GM18870 (cell line): ENCODE results near the gene KRT39.

Experiments
- ATAC-seq: cut with Tn5 transposase; IDR thresholded peaks from one replicate; pipeline ENCODE4 v1.9.1; 2021; ENCODE audit warnings: moderate library complexity; ENCODE audit not compliant: unreplicated experiment

Gene KRT39

GRCh38 chr17:40981115-40981514 is 14.4 kb upstream of the KRT39 start:
- no peak for ATAC-seq

- no peak for ATAC-seq
Observed at GRCh38 chr17:40980596-40980995, 13.8 kb upstream of the KRT39 start.

- ATAC-seq, result no peak
Observed at GRCh38 chr17:40980117-40980516, 13.4 kb upstream of the KRT39 start.

- ATAC-seq, result no peak
Observed at GRCh38 chr17:40978575-40979151, 11.9 kb upstream of the KRT39 start.

GRCh38 chr17:40975516-40975915 is 8.8 kb upstream of the KRT39 start:
- no peak for ATAC-seq

- no peak for ATAC-seq
Observed at GRCh38 chr17:40974366-40974765, 7.6 kb upstream of the KRT39 start.

GRCh38 chr17:40967582-40967981 is 834 bp upstream of the KRT39 start:
- ATAC-seq, result no peak

- ATAC-seq, result no peak
Observed at GRCh38 chr17:40963838-40964237, 2.9 kb downstream of the KRT39 start.

- no peak for ATAC-seq
Observed at GRCh38 chr17:40962059-40962561, 4.6 kb downstream of the KRT39 start.

GRCh38 chr17:40961591-40961990 is 5.2 kb downstream of the KRT39 start:
- no peak for ATAC-seq

GRCh38 chr17:40960144-40960543 is 6.6 kb downstream of the KRT39 start:
- ATAC-seq, result no peak

GRCh38 chr17:40958086-40958953 is 8.4 kb downstream of the KRT39 start:
- no peak for ATAC-seq

GRCh38 chr17:40956401-40957254 is 10.1 kb downstream of the KRT39 start:
- ATAC-seq, result no peak

GRCh38 chr17:40953881-40954280 is 12.9 kb downstream of the KRT39 start:
- ATAC-seq, result no peak

GRCh38 chr17:40952661-40953060 is 14.1 kb downstream of the KRT39 start:
- no peak for ATAC-seq

- no peak for ATAC-seq
Observed at GRCh38 chr17:40952154-40952553, 14.6 kb downstream of the KRT39 start.

- no peak for ATAC-seq
Observed at GRCh38 chr17:40951011-40951622, 15.6 kb downstream of the KRT39 start.

- ATAC-seq, result no peak
Observed at GRCh38 chr17:40950176-40950575, 16.6 kb downstream of the KRT39 start.

- ATAC-seq, result no peak
Observed at GRCh38 chr17:40949418-40949817, 17.3 kb downstream of the KRT39 start.

- no peak for ATAC-seq
Observed at GRCh38 chr17:40947929-40948328, 18.8 kb downstream of the KRT39 start.

GRCh38 chr17:40945414-40945813 is 21.3 kb downstream of the KRT39 start:
- no peak for ATAC-seq
